Measurements from ENCODE around the gene ST3GAL5. TPM values are rescaled to one million over a fixed set of nuclear protein-coding genes. Genes with fewer than 3 reads are reported as not detected.
"Not testable (repeated sequence)": the region's sequence is repeated elsewhere in the genome, so short reads cannot be mapped to it uniquely, and the experiment has no call there.

ST3GAL5 gene
- total RNA-seq, 1 donor from 2014 or later = 16.0 TPM

GRCh38 chr2:85839461-85839860 lies 49.3 kb downstream of the ST3GAL5 start:
- peaks cover 25% of the 10 kb centered on the region for H3K9me3 Mint-ChIP-seq
- no peak for DNase-seq (ENCODE audit: low read depth, low spot score)
- no peak overlapping the region for H3K27ac Mint-ChIP-seq (ENCODE audit: unreplicated experiment)
- peaks cover 31% of the 10 kb centered on the region for H3K36me3 Mint-ChIP-seq (ENCODE audit: low read depth)
- H3K4me1 Mint-ChIP-seq = no peaks in the 10 kb centered on the region
- H3K27me3 Mint-ChIP-seq (ENCODE audit: low read depth) = no peaks in the 10 kb centered on the region
- TF ChIP-seq, protein P1, sequence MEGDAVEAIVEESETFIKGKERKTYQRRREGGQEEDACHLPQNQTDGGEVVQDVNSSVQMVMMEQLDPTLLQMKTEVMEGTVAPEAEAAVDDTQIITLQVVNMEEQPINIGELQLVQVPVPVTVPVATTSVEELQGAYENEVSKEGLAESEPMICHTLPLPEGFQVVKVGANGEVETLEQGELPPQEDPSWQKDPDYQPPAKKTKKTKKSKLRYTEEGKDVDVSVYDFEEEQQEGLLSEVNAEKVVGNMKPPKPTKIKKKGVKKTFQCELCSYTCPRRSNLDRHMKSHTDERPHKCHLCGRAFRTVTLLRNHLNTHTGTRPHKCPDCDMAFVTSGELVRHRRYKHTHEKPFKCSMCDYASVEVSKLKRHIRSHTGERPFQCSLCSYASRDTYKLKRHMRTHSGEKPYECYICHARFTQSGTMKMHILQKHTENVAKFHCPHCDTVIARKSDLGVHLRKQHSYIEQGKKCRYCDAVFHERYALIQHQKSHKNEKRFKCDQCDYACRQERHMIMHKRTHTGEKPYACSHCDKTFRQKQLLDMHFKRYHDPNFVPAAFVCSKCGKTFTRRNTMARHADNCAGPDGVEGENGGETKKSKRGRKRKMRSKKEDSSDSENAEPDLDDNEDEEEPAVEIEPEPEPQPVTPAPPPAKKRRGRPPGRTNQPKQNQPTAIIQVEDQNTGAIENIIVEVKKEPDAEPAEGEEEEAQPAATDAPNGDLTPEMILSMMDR (conservative IDR thresholded peaks at IDR 0.05) = no peak
- no peak overlapping the region for H3K4me3 Mint-ChIP-seq

GRCh38 chr2:85838641-85839040 lies 50.1 kb downstream of the ST3GAL5 start:
- no peak overlapping the region for H3K4me3 Mint-ChIP-seq
- H3K9me3 Mint-ChIP-seq = peaks cover 25% of the 10 kb centered on the region
- TF ChIP-seq, protein P1 (conservative IDR thresholded peaks at IDR 0.05) = no peak
- DNase-seq (ENCODE audit: low read depth, low spot score) = no peak
- H3K27me3 Mint-ChIP-seq (ENCODE audit: low read depth) = no peaks in the 10 kb centered on the region
- H3K27ac Mint-ChIP-seq (ENCODE audit: unreplicated experiment) = peak overlapping the region; percentile 14
- H3K36me3 Mint-ChIP-seq (ENCODE audit: low read depth) = peaks cover 27% of the 10 kb centered on the region
- no peaks in the 10 kb centered on the region for H3K4me1 Mint-ChIP-seq

- no peaks in the 10 kb centered on the region for H3K27me3 Mint-ChIP-seq (ENCODE audit: low read depth)
- H3K4me1 Mint-ChIP-seq = no peaks in the 10 kb centered on the region
- DNase-seq (ENCODE audit: low read depth, low spot score) = no peak
- H3K4me3 Mint-ChIP-seq = no peak overlapping the region
- peaks cover 21% of the 10 kb centered on the region for H3K9me3 Mint-ChIP-seq
- TF ChIP-seq, protein P1 (conservative IDR thresholded peaks at IDR 0.05) = no peak
- H3K36me3 Mint-ChIP-seq (ENCODE audit: low read depth) = peaks cover 22% of the 10 kb centered on the region
- no peak overlapping the region for H3K27ac Mint-ChIP-seq (ENCODE audit: unreplicated experiment)
Observed at GRCh38 chr2:85838181-85838580, 50.6 kb downstream of the ST3GAL5 start.

GRCh38 chr2:85834466-85834865 lies 54.3 kb downstream of the ST3GAL5 start:
- H3K27me3 Mint-ChIP-seq (ENCODE audit: low read depth) = no peaks in the 10 kb centered on the region
- peaks cover 19% of the 10 kb centered on the region for H3K9me3 Mint-ChIP-seq

GRCh38 chr2:85831735-85832134 lies 57.1 kb downstream of the ST3GAL5 start:
- H3K9me3 Mint-ChIP-seq = peaks cover 17% of the 10 kb centered on the region
- peaks cover 16% of the 10 kb centered on the region for H3K4me1 Mint-ChIP-seq
- H3K4me3 Mint-ChIP-seq = no peak overlapping the region
- TF ChIP-seq, protein P1 (conservative IDR thresholded peaks at IDR 0.05) = no peak
- peaks cover 4% of the 10 kb centered on the region for H3K36me3 Mint-ChIP-seq (ENCODE audit: low read depth)
- H3K27ac Mint-ChIP-seq (ENCODE audit: unreplicated experiment) = no peak overlapping the region
- no peak for DNase-seq (ENCODE audit: low read depth, low spot score)
- peaks cover 3% of the 10 kb centered on the region for H3K27me3 Mint-ChIP-seq (ENCODE audit: low read depth)

More at GRCh38 chr2:85834466-85834865, 54.3 kb downstream of the ST3GAL5 start:
- Mint-ChIP-seq H3K27ac (ENCODE audit: unreplicated experiment) (no peak overlapping the region), H3K36me3 (ENCODE audit: low read depth) (peaks cover 9% of the 10 kb centered on the region), H3K4me3 (no peak overlapping the region), H3K4me1 (no peaks in the 10 kb centered on the region)
- DNase-seq (ENCODE audit: low read depth, low spot score) = no peak
- TF ChIP-seq, protein P1 (conservative IDR thresholded peaks at IDR 0.05) = no peak

DNA sequence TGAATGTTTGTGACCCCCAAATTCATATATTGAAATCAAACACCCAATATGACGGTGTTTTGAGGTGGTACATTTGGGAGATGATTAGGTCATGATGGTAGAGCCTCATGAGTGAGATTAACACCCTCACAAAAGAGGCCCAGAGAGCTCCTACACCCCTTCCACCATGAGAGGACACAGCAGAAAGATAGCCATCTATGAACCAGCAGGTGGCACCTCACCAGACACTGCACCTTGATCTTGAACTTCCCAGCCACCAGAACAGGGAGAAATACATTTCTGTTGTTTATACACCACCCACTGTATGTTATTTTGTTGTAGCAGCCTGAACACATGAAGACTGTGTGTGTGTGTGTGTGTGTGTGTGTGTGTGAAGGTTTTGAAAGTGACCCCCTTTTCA lies 58.1 kb downstream of the ST3GAL5 start:
- H3K4me3 Mint-ChIP-seq = no peak overlapping the region
- TF ChIP-seq, protein P1 (conservative IDR thresholded peaks at IDR 0.05) = no peak
- peaks cover 16% of the 10 kb centered on the region for H3K4me1 Mint-ChIP-seq

DNA sequence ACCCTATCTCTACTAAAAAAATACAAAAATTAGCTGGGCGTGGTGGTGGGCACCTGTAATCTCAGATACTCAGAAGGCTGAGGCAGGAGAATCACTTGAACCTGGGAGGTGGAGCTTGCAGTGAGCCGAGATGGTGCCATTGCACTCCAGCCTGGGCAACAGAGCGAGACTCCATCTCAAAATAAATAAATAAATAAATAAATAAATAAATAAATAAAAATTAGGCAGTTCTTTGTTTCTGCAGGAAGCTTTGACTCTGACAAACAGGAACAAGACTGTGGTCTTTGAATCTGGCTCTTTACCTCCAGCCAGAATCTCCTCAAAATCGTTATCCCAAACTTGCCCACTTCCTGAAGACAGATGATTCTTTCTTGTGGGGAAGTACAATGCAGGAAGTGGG lies 59.4 kb downstream of the ST3GAL5 start:
- not testable (repeated sequence) for H3K4me3 Mint-ChIP-seq; DNase-seq (ENCODE audit: low read depth, low spot score); H3K9me3 Mint-ChIP-seq; H3K27ac Mint-ChIP-seq (ENCODE audit: unreplicated experiment); H3K36me3 Mint-ChIP-seq (ENCODE audit: low read depth); H3K27me3 Mint-ChIP-seq (ENCODE audit: low read depth)
- H3K4me1 Mint-ChIP-seq = peaks cover 16% of the 10 kb centered on the region

More for the DNA sequence above, 58.1 kb downstream of the ST3GAL5 start:
- no peak overlapping the region for H3K27ac Mint-ChIP-seq (ENCODE audit: unreplicated experiment)
- DNase-seq (ENCODE audit: low read depth, low spot score) = no peak
- peaks cover 9% of the 10 kb centered on the region for H3K9me3 Mint-ChIP-seq
- H3K36me3 Mint-ChIP-seq (ENCODE audit: low read depth) = peaks cover 2% of the 10 kb centered on the region
- peaks cover 3% of the 10 kb centered on the region for H3K27me3 Mint-ChIP-seq (ENCODE audit: low read depth)

All from neural crest cell (in vitro differentiated cells).